Heart right ventricle (tissue), 16 donors: ENCODE measurements around the gene MAST3. TPM values are rescaled to one million over a fixed set of nuclear protein-coding genes. Genes with fewer than 3 reads are reported as not detected.

Source experiments
- ATAC-seq, 8 donors: fragments of 200-7000 bp; cut with Tn5 transposase; one replicate each; pipeline ENCODE4 v1.9.1; 2020; ENCODE audit warnings: mild to moderate bottlenecking in 8 of 8, moderate library complexity in 8 of 8, moderate number of reproducible peaks in 1 of 8
- DNase-seq, 2 donors: peaks; one replicate each; pipeline ENCODE4 v3.0.0-alpha.2; 2020
- H3K27ac ChIP-seq, 10 donors: fragments of 200-600 bp; sonication (generic) in 2 of 10; one replicate each; pipeline versions ENCODE4 v1.5.0 to v1.8.0; 2020 to 2022; ENCODE audit warnings: mild to moderate bottlenecking in 3 of 10
- H3K27me3 ChIP-seq, 7 donors: fragments of 200-600 bp; one replicate each; pipeline ENCODE4 v1.8.0; 2021 to 2022; ENCODE audit warnings: mild to moderate bottlenecking in 2 of 7
- H3K36me3 ChIP-seq, 9 donors: fragments of 200-600 bp; sonication (generic) in 1 of 9; one replicate each; pipeline versions ENCODE4 v1.5.0 to v1.8.0; 2020 to 2022; ENCODE audit warnings: mild to moderate bottlenecking in 2 of 9
- H3K4me1 ChIP-seq, 9 donors: fragments of 200-600 bp; sonication (generic) in 1 of 9; one replicate each; pipeline versions ENCODE4 v1.5.0 to v1.8.0; 2020 to 2022; ENCODE audit warnings: mild to moderate bottlenecking in 4 of 9
- H3K4me3 ChIP-seq, 10 donors: fragments of 200-600 bp; sonication (generic) in 2 of 10; one replicate each; pipeline versions ENCODE4 v1.5.0 to v1.8.0; 2020 to 2022; ENCODE audit warnings: mild to moderate bottlenecking in 7 of 10, moderate library complexity in 2 of 10
- H3K9me3 ChIP-seq, 11 donors: fragments of 200-600 bp in 10 of 11; sonication (generic) in 2 of 11; one replicate each; pipeline versions ENCODE4 v1.5.0 to v1.8.0; 2013 to 2022; ENCODE audit warnings: mild to moderate bottlenecking in 2 of 11, control low read depth in 1 of 11, moderate library complexity in 1 of 11
- WGBS, 2 donors: extraction: QIAGEN DNeasy Blood & Tissue Kit; methylation state at CpG; one replicate each; pipeline ENCODE4 v1.1.7; 2013; ENCODE audit warnings: inconsistent platforms in 1 of 2; 5-methylcytosine and 5-hydroxymethylcytosine counted together
- intact Hi-C, 10 donors: fragments of 100-400 bp; cut with DNase I; formaldehyde crosslinking; loops; one replicate each; pipeline versions ENCODE4 v1.11.1 to v1.14.2; 2022
- polyA plus RNA-seq, 2 donors: library from polyadenylated mRNA; stranded (reverse); fragments of 200-250 nt; gene quantifications; one replicate each; pipeline ENCODE4 v1.2.3, GENCODE V29; 2013
- total RNA-seq, 10 donors: library from RNA; stranded (reverse); fragmentation: NEBNext Ultra II Directional in 3 of 10; extraction: Animal tissue kit (Norgen Biotek cat#: 25700) in 3 of 10; gene quantifications; one replicate each; pipeline versions ENCODE4 v1.2.1 to v1.2.4, GENCODE V29; 2021 to 2023
- TF ChIP-seq, protein P1 (sequence below), 9 donors: fragments of 200-600 bp; sonication (generic) in 2 of 9; IDR thresholded peaks; one replicate each; pipeline versions ENCODE4 v1.5.0 to v1.8.0; 2021 to 2022; ENCODE audit warnings: antibody characterized with exemption in 9 of 9, mild to moderate bottlenecking in 5 of 9, moderate library complexity in 1 of 9
- donor health status: Arrhythmogenic right ventricular cardiomyopathy.
- donor health status: ischemic (EF 13 %, LVEDD 7.1; RV severe dilation, severe dysfunction).
- donor health status: healthy with polysubstance abuse.
- donor health status: DM: no; HTN: yes; CAD: no.
- donor health status: DM: no; HTN: no; CAD: no.
- donor health status: ischemic (EF 25% LVEDD 6.9; RV normal size, moderate dysfunction).
- donor health status: ischemic (EF 25% LVEDD 5.7; RV mildly dilated, moderate dysfunction).
- donor health status: healthy.
- donor health status: DM: yes; HTN: yes; CAD: no.
- donor health status: Ischemic cardiomyopathy.
- donor health status: ischemic (EF 35%, LVEDD 5.7; RV mildly dilated, moderate dysfunction).
- donor health status: nonischemic (EF 11% LVEDD 7.7; RV severe dilation, severe dysfunction).
- donor health status: DM: yes; HTN: yes; CAD: no.
- donor health status: PGD.
- donor health status: ischemic (EF 29% LVEDD 5.4; RV normal size, mild dysfunction).
- donor health status: nonischemic (EF 23%, LVEDD 6.1; RV moderate dilation, normal function).

Gene MAST3
- total and polyA plus RNA-seq, 12 donors, result 1.5 to 6.4 (median 4.1) TPM

GRCh38 chr19:18164072-18164471 is 66.5 kb downstream of the MAST3 start:
- Histone ChIP-seq H3K36me3 (peaks cover 3 to 74% (median 29%) of the 10 kb centered on the region in 9 donors), H3K9me3 (no peaks in the 10 kb centered on the region), H3K4me3 (no peak overlapping the region), H3K27me3 (no peaks in the 10 kb centered on the region), H3K4me1 (peaks cover 4 to 23% (median 18%) of the 10 kb centered on the region in 9 donors), H3K27ac (no peak overlapping the region)
- intact Hi-C loops, result loop anchor here in 3 of 10 donors (5.0 to 10.0 kb wide), 3 partner anchors 47 to 52 kb away; no protein-coding TSS in a partner anchor
- DNase-seq (no peak), ATAC-seq (no peak)
- WGBS, 2 donors, result 98 to 99% methylated on average over 7 of the region's 7 CpGs
- TF ChIP-seq, protein P1, sequence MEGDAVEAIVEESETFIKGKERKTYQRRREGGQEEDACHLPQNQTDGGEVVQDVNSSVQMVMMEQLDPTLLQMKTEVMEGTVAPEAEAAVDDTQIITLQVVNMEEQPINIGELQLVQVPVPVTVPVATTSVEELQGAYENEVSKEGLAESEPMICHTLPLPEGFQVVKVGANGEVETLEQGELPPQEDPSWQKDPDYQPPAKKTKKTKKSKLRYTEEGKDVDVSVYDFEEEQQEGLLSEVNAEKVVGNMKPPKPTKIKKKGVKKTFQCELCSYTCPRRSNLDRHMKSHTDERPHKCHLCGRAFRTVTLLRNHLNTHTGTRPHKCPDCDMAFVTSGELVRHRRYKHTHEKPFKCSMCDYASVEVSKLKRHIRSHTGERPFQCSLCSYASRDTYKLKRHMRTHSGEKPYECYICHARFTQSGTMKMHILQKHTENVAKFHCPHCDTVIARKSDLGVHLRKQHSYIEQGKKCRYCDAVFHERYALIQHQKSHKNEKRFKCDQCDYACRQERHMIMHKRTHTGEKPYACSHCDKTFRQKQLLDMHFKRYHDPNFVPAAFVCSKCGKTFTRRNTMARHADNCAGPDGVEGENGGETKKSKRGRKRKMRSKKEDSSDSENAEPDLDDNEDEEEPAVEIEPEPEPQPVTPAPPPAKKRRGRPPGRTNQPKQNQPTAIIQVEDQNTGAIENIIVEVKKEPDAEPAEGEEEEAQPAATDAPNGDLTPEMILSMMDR (IDR thresholded peaks at IDR 0.05), result no peak

GRCh38 chr19:18165794-18166544 is 68.4 kb downstream of the MAST3 start:
- Histone ChIP-seq H3K4me3 (no peak overlapping the region), H3K27ac (no peak overlapping the region), H3K4me1 (peaks cover under 1 to 28% (median 9%) of the 10 kb centered on the region in 9 donors), H3K36me3 (peaks cover 3 to 84% (median 29%) of the 10 kb centered on the region in 9 donors), H3K9me3 (no peaks in the 10 kb centered on the region), H3K27me3 (no peaks in the 10 kb centered on the region)
- TF ChIP-seq, protein P1 (IDR thresholded peaks at IDR 0.05), result no peak
- 97 to 99% methylated on average over 15 of the region's 15 CpGs for WGBS, 2 donors
- DNase-seq (no peak), ATAC-seq (no peak)
- intact Hi-C loops, result loop anchor here in 5 of 10 donors (2.0 to 10.0 kb wide), 3 partner anchors 51 to 54 kb away; no protein-coding TSS in a partner anchor

DNA sequence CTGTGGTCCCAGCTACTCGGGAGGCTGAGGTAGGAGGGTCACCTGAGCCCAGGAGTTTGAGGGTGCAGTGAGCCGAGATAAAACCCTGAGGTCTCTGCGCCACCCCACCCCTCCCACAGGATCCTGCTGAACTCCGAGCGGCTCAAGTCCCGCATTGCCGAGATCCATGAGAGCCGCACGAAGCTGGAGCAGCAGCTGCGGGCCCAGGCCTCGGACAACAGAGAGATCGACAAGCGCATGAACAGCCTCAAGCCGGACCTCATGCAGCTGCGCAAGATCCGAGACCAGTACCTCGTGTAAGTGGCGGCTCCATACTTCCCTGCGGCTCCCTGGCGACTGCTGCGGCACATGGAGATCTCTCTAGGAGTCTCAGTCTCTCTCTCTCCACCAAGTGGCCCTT is 69.4 kb downstream of the MAST3 start:
- TF ChIP-seq, protein P1 (IDR thresholded peaks at IDR 0.05), result no peak
- intact Hi-C loops, result loop anchor here in 5 of 10 donors (2.0 to 10.0 kb wide), 3 partner anchors 52 to 55 kb away; no protein-coding TSS in a partner anchor
- H3K27me3 ChIP-seq, result no peaks in the 10 kb centered on the region
- ATAC-seq, result no peak
- no peak overlapping the region for H3K4me3 ChIP-seq
- no peak overlapping the region for H3K27ac ChIP-seq
- peaks cover 3 to 80% (median 29%) of the 10 kb centered on the region in 9 donors for H3K36me3 ChIP-seq
- 94 to 96% methylated on average over 21 of the region's 21 CpGs for WGBS, 2 donors
- H3K9me3 ChIP-seq, result no peaks in the 10 kb centered on the region
- H3K4me1 ChIP-seq, result peaks cover 0 to 31% (median 8%) of the 10 kb centered on the region in 9 donors
- DNase-seq, result no peak

- Histone ChIP-seq H3K27ac (peak overlapping the region in 1 of 10 donors; percentile 96), H3K9me3 (no peaks in the 10 kb centered on the region), H3K36me3 (peaks cover 3 to 69% (median 23%) of the 10 kb centered on the region in 9 donors), H3K27me3 (no peaks in the 10 kb centered on the region), H3K4me3 (no peak overlapping the region), H3K4me1 (peaks cover 0 to 42% (median 12%) of the 10 kb centered on the region in 9 donors)
- intact Hi-C loops, result loop anchor here in 6 of 10 donors (2.0 to 10.0 kb wide), 4 partner anchors 53 to 56 kb away; no protein-coding TSS in a partner anchor
- DNase-seq (peak in 1 of 2 donors; percentile 37), ATAC-seq (peak; percentile 40 to 61 (median 50))
- 72 to 73% methylated on average over 14 of the region's 14 CpGs for WGBS, 2 donors
- TF ChIP-seq, protein P1 (IDR thresholded peaks at IDR 0.05), result peak; percentile 48 to 82 (median 70)
Measured at GRCh38 chr19:18167975-18168645, 70.5 kb downstream of the MAST3 start.
